LNCaP clone FGC (cell line): ENCODE results near the gene PKD1L1.

Experiments
- DNase-seq: peaks from one replicate; pipeline ENCODE4 v3.0.0-alpha.2; 2011; ENCODE audit warnings: low read depth
- H3K4me3 ChIP-seq: 2 replicates; pipeline ENCODE4 v1.5.1; 2011; ENCODE audit warnings: mild to moderate bottlenecking, low read depth, low read length, control low read depth
- TF ChIP-seq, protein P1 (sequence below): IDR thresholded peaks from 2 replicates; pipeline ENCODE4 v1.5.1; 2012; ENCODE audit warnings: mild to moderate bottlenecking; ENCODE audit not compliant: control insufficient read depth, insufficient read depth; ENCODE audit errors: extremely low read depth

The PKD1L1 gene

DNA sequence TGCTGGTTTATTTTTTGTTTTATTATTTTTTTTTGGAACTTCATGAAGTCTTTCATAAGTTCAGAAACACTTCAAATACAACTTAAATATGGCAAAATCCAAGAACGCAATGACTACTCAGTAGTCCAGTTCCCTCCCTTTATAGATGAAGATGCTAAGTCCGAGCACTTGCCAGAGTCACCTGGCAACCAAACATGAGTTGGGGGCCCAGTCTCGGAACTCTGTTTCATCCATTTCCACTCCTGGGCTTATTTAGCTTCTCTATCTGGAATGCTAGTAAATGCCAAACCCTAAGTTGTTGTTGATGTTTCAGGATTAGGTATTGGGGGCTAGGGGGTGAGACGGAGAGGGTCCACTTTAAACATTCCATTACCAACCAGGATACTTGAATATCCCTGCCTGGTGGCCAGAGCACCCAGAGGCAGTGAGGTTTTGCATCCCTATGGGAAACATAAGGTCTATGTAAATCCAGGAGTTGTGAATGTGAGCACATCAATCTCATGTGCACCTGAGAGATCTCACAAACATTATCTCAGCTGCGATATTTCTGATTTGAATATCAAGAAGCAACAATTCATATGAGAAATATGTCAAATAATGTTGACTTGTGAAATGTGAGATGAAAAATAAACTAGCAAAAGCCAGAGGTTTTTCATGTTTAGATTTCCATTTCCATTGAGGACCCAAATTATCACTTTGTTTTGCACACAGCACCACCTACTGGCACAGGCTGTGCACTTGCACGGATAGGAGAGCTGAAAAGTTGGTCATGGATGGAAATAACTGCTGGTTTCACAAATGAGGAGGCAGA is 129.3 kb downstream of the PKD1L1 start:
- no peak overlapping the region for H3K4me3 ChIP-seq
- TF ChIP-seq, protein P1, sequence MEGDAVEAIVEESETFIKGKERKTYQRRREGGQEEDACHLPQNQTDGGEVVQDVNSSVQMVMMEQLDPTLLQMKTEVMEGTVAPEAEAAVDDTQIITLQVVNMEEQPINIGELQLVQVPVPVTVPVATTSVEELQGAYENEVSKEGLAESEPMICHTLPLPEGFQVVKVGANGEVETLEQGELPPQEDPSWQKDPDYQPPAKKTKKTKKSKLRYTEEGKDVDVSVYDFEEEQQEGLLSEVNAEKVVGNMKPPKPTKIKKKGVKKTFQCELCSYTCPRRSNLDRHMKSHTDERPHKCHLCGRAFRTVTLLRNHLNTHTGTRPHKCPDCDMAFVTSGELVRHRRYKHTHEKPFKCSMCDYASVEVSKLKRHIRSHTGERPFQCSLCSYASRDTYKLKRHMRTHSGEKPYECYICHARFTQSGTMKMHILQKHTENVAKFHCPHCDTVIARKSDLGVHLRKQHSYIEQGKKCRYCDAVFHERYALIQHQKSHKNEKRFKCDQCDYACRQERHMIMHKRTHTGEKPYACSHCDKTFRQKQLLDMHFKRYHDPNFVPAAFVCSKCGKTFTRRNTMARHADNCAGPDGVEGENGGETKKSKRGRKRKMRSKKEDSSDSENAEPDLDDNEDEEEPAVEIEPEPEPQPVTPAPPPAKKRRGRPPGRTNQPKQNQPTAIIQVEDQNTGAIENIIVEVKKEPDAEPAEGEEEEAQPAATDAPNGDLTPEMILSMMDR, result peak; percentile 97
- no peak for DNase-seq

DNA sequence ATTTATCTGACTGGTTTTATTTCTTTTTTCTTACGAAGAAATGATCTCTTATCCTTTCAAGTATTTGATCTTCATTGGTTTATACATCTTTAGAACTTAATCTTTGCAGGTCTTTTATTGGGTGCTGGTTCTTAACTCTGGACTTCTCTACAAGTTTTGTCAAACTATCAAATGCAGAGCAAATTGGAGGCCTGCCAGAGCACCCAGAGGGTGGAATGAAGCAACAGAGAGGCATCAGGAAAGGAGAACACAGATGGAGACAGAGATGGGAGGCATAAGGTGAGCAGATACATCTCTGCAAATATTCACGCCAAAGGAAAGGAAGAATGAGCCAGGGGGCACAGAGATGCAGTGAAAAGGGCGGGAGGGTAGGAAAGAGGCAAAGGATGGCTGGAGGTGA is 130.3 kb downstream of the PKD1L1 start:
- TF ChIP-seq, protein P1, result no peak
- H3K4me3 ChIP-seq, result no peak overlapping the region
- DNase-seq, result no peak

DNA sequence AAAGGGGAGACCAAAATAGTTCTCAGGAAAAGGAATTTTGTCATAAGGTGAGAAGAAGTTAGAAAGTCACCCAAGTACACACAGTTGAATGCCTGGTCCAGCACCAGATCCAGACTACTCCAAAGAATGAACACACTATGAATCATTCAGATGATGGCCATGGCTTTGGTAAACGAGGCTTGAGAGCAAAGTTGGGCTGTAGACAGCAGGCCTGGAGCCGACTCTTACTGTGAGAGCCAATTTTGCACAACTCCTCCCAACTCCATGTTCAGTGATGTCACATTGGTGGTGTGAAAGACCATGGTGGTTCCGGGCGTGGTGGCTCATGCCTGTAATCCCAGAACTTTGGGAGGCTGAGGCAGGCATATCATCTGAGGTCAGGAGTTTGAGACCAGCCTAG is 131.6 kb downstream of the PKD1L1 start:
- H3K4me3 ChIP-seq, result no peak overlapping the region
- DNase-seq, result no peak
- TF ChIP-seq, protein P1, result no peak

DNA sequence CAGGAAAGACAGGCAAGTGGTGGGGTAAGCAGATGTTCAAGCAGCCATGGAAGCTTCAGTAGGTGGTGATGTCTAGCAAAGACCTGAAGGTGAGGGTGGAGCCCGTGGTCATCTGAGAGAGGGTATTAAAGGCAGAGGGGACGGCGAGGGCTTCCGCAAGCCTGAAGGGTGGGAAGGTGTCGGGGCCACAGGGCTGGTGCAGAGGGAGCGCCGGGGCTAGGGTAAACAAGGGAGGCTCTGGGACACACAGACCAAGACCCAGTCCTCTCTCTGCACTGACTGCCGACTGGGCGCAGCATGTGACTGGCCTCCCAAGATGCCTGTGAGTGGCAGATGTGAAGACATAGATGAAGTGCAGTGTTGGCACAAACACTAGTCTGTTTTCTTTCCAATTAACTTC is 132.4 kb downstream of the PKD1L1 start:
- H3K4me3 ChIP-seq, result no peak overlapping the region
- TF ChIP-seq, protein P1, result no peak
- DNase-seq, result no peak

DNA sequence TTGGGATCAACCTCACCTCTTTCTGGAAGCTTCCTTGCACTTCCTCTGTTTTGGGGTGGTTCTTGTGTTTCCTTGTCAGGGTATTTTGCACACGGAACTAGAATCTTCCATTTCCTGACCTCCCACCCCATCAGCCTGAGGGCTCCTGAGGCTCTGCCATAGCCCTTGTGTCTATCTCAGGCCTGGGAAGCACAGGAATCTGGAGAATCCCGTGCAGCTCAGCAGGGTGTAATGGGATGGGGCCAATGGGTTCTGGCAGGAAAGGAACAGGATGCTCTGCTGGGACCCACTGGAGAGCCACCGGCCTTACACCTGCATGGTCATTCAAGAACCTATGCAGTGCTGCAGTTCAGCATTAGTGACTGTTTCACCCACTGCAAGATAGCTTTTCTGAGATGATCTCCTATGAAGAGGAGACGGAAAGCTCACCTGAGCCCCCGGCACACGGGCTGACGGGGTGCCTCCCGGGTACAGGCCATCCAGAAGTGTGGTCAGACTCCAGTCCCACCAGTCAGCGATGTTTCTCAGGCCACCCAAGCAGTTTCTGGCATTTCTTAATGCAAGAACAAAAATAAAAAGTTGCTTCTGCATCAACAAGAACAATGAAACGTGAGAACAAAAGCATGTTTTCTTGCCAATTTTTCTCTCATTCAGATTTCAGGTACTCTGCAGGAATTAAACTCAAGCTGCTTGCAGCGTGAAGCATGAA is 133.2 kb downstream of the PKD1L1 start:
- H3K4me3 ChIP-seq, result no peak overlapping the region
- TF ChIP-seq, protein P1, result no peak
- DNase-seq, result no peak

DNA sequence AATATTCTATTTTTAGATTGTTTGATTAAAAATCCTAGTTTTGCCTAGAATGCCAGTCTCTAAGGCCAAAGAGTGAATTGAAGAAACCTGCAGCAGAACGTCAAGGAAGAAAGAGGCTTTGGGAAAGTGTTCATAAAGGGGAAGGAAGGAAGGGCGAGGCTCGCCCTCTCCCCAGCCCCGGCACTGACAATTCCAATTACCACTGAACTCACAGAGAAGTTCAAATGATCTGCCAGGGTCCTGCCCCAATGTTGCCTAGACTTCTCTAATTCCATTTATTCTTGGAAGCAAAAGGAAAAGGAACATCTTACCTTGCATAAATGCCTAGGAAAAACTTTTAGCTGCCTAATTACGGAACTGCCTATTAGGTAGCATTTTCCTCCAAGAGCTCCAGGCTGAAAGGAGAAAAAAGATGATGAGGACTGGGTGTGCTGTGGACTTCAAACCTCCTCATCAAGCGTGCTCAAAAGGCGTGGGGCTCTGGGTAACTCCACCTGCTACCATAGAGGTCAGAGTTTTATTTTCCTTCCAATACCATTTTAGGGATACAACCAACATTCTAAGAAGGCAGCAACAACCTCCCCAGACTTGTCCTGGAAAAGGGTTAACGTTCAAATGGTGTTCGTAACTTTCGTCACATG is 134.5 kb downstream of the PKD1L1 start:
- TF ChIP-seq, protein P1, result no peak
- no peak for DNase-seq

More for the DNA sequence above, 134.5 kb downstream of the PKD1L1 start:
- H3K4me3 ChIP-seq, result no peak overlapping the region
